Mammary epithelial cell (primary cell): Measurements from ENCODE around the gene PMIS2.

Experiments used
- CTCF ChIP-seq, 2 donors: IDR thresholded peaks in 1 of 2; conservative IDR thresholded peaks in 1 of 2; 2 replicates each; pipeline ENCODE4 v1.5.1; 2011 to 2012; ENCODE audit warnings: inconsistent platforms in 2 of 2, low read length in 2 of 2, mild to moderate bottlenecking in 2 of 2, control low read depth in 1 of 2, low read depth in 1 of 2; ENCODE audit not compliant: insufficient read depth in 1 of 2; ENCODE audit errors: extremely low read depth in 1 of 2
- EZH2 ChIP-seq: IDR thresholded peaks from 2 replicates; pipeline ENCODE4 v1.6.1; 2012; ENCODE audit warnings: low read length, inconsistent platforms, borderline replicate concordance

- no peak for TF ChIP-seq CTCF (conservative IDR thresholded peaks at IDR 0.05 in 1 of 2, IDR thresholded peaks at IDR 0.05 in 1 of 2; ENCODE audit: extremely low read depth in 1 of 2, insufficient read depth in 1 of 2, low read depth in 1 of 2, low read length in 2 of 2)
- TF ChIP-seq EZH2 = no peak
These were observed at the start of gene PMIS2 for GRCh38 chr19:35585848-35586247.
